ENCODE data around the gene CCDC69.

DNA sequence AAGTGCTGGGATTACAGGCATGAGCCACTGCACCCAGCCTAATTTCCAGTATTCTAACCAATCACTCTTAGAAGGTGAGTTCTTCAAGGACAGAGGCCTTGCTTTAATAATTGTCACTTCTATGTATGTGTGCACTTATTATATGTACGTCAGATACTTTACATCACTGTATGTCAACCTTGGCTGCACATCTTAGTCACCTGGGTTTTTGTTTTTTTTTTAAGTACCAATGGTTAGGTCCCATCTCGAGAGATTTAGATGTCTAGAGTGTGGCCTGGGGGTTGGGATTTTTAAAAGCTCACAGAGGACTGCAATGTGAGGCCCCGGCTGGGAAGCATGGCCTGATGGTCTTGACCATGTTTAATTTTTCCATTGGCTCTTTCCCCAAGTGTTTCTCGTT lies 19.2 kb upstream of the CCDC69 start:
- TF ChIP-seq POLR2AphosphoS5 (IDR thresholded peaks at IDR 0.05) (no peak), POLR2A (IDR thresholded peaks at IDR 0.05; ENCODE audit: low read depth) (no peak), EP300 (IDR thresholded peaks at IDR 0.05) (no peak)
- TF ChIP-seq, protein P1, sequence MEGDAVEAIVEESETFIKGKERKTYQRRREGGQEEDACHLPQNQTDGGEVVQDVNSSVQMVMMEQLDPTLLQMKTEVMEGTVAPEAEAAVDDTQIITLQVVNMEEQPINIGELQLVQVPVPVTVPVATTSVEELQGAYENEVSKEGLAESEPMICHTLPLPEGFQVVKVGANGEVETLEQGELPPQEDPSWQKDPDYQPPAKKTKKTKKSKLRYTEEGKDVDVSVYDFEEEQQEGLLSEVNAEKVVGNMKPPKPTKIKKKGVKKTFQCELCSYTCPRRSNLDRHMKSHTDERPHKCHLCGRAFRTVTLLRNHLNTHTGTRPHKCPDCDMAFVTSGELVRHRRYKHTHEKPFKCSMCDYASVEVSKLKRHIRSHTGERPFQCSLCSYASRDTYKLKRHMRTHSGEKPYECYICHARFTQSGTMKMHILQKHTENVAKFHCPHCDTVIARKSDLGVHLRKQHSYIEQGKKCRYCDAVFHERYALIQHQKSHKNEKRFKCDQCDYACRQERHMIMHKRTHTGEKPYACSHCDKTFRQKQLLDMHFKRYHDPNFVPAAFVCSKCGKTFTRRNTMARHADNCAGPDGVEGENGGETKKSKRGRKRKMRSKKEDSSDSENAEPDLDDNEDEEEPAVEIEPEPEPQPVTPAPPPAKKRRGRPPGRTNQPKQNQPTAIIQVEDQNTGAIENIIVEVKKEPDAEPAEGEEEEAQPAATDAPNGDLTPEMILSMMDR (IDR thresholded peaks at IDR 0.05), result no peak

Data from esophagus muscularis mucosa (tissue), 4 donors.